Mammary microvascular endothelial cell (primary cell): ENCODE data around the gene SLIT2. TPM values are rescaled to one million over a fixed set of nuclear protein-coding genes. Genes with fewer than 3 reads are reported as not detected.

Source experiments
- total RNA-seq: library from RNA; depleted of rRNA; stranded (reverse); fragments of >200 nt; gene quantifications from 2 replicates; pipeline ENCODE4 v1.2.3, GENCODE V29; 2015

SLIT2 gene
- 2.4 and 3.1 TPM in 2 replicates for total RNA-seq

GRCh38 chr4:20251796-20252655 lies at the start of gene SLIT2:
Gene SLIT2 (plus strand): TSS chr4:20251905. CDS start chr4:20253816, 1,911 bp downstream.

